ENCODE measurements around the gene KRTAP4-7. TPM values are rescaled to one million over a fixed set of nuclear protein-coding genes. Genes with fewer than 3 reads are reported as not detected.
"Not testable (repeated sequence)": the region's sequence is repeated elsewhere in the genome, so short reads cannot be mapped to it uniquely, and the experiment has no call there.

KRTAP4-7 gene
- total RNA-seq, 4 donors from 2014 or later = 7.9 to 50.0 (median 8.5) TPM; not detected in 1

DNA sequence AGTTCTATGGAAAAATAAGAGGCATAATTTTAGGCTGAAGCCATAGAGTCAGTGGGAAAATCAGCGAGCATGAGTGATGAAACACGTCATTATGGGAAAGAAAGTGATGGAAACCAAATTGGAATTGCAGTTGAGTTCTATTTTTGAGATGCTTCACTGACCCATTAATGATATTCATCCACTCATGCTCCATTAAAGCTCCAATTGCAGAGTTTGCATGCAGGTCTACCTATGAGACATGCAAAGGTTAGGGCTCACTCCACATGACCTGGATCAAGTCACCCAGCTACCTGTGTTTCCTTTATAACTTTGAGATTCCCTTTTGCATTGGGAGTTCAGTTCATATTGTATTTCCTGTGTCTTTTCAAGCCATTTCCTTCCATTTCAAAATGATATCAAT, 10.3 kb upstream of the KRTAP4-7 start:
- Histone ChIP-seq H3K36me3 (no peaks in the 10 kb centered on the region), H3K9me3 (no peaks in the 10 kb centered on the region), H3K27ac (no peak overlapping the region), H3K4me1 (no peaks in the 10 kb centered on the region), H3K4me3 (no peak overlapping the region), H3K27me3 (no peaks in the 10 kb centered on the region)
- DNase-seq (ENCODE audit: low spot score in 2 of 2) = no peak
- 92% methylated on average over 2 of the region's 2 CpGs for WGBS
- no peak for TF ChIP-seq POLR2AphosphoS5 (IDR thresholded peaks at IDR 0.05)
- TF ChIP-seq, protein P1, sequence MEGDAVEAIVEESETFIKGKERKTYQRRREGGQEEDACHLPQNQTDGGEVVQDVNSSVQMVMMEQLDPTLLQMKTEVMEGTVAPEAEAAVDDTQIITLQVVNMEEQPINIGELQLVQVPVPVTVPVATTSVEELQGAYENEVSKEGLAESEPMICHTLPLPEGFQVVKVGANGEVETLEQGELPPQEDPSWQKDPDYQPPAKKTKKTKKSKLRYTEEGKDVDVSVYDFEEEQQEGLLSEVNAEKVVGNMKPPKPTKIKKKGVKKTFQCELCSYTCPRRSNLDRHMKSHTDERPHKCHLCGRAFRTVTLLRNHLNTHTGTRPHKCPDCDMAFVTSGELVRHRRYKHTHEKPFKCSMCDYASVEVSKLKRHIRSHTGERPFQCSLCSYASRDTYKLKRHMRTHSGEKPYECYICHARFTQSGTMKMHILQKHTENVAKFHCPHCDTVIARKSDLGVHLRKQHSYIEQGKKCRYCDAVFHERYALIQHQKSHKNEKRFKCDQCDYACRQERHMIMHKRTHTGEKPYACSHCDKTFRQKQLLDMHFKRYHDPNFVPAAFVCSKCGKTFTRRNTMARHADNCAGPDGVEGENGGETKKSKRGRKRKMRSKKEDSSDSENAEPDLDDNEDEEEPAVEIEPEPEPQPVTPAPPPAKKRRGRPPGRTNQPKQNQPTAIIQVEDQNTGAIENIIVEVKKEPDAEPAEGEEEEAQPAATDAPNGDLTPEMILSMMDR (IDR thresholded peaks at IDR 0.05) = no peak
- no peak for TF ChIP-seq EP300 (IDR thresholded peaks at IDR 0.05)
- no peak for TF ChIP-seq POLR2A (IDR thresholded peaks at IDR 0.05)

DNA sequence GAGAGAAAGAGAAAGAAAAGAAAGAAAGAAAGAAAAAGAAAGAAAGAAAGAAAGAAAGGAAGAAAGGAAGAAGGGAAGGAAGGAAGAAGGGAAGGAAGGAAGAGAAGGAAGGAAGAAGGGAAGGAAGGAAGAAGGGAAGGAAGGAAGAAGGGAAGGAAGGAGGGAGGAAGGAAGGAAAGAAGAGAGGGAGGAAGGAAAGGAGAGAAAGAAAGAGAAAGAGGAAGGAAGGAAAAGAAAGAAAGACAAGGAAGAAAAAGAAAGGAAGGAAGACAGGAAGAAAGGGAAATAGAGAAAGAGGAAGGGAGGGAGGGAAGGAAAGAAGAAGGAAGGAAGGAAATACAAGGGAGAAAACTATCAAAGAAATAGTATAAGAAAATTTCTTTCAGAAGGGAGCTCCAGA, 7.2 kb upstream of the KRTAP4-7 start:
- Histone ChIP-seq H3K36me3 (no peaks in the 10 kb centered on the region), H3K27me3 (no peaks in the 10 kb centered on the region), H3K4me3 (no peak overlapping the region), H3K4me1 (no peaks in the 10 kb centered on the region), H3K27ac (no peak overlapping the region), H3K9me3 (no peaks in the 10 kb centered on the region)
- TF ChIP-seq, protein P1 (IDR thresholded peaks at IDR 0.05) = no peak
- no peak for TF ChIP-seq EP300 (IDR thresholded peaks at IDR 0.05)
- TF ChIP-seq POLR2A (IDR thresholded peaks at IDR 0.05) = no peak
- no peak for DNase-seq (ENCODE audit: low spot score in 2 of 2)

DNA sequence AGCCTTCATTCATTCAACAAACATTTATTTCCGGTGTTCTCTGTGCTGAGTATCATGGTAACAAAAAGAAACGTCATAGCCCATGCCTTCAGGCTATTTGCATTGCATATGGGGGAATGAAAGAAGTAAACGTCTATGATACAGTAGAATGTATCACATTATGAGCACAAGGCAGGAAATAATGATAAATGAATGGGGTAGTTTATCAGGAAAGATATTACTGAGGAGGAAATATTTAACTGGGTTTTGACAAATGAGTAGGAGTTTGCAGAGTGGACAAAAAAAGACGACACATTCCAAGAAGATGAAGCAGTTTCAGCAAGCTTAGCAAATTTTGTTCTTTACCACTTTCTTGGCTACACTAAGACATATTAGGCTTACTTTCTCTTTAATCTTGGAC, 1.3 kb upstream of the KRTAP4-7 start:
- no peak overlapping the region for H3K27ac ChIP-seq
- H3K27me3 ChIP-seq = no peaks in the 10 kb centered on the region
- no peaks in the 10 kb centered on the region for H3K4me1 ChIP-seq
- TF ChIP-seq EP300 (IDR thresholded peaks at IDR 0.05) = no peak
- TF ChIP-seq POLR2A (IDR thresholded peaks at IDR 0.05) = no peak
- TF ChIP-seq, protein P1 (IDR thresholded peaks at IDR 0.05) = no peak
- no peak for TF ChIP-seq POLR2AphosphoS5 (IDR thresholded peaks at IDR 0.05)
- DNase-seq (ENCODE audit: low spot score in 2 of 2) = no peak
- no peaks in the 10 kb centered on the region for H3K36me3 ChIP-seq
- no peaks in the 10 kb centered on the region for H3K9me3 ChIP-seq
- 48% methylated on average over 4 of the region's 4 CpGs for WGBS
- H3K4me3 ChIP-seq = no peak overlapping the region

DNA sequence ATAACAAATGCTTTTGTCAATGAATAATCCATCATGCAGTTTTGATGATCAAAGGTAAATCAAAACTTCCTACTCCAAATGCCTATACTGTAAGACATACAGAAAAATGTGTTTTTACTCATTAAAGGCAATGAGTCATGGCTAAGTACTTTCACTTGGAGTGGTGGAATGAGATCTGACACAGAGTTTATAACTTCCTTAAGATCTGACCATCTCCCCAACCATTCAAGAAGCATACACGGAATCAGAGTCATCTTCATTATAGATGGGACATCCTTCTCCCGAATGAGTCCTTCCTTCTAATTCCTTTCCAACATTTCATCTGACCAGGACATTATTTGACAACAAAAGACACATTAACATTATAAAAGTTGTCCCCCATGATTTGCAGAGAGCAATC, 523 bp upstream of the KRTAP4-7 start:
- DNase-seq (ENCODE audit: low spot score in 2 of 2); H3K4me3 ChIP-seq; H3K27ac ChIP-seq; H3K4me1 ChIP-seq; H3K36me3 ChIP-seq; H3K9me3 ChIP-seq; H3K27me3 ChIP-seq: not testable (repeated sequence)
- 50% methylated on average over 2 of the region's 2 CpGs for WGBS

DNA sequence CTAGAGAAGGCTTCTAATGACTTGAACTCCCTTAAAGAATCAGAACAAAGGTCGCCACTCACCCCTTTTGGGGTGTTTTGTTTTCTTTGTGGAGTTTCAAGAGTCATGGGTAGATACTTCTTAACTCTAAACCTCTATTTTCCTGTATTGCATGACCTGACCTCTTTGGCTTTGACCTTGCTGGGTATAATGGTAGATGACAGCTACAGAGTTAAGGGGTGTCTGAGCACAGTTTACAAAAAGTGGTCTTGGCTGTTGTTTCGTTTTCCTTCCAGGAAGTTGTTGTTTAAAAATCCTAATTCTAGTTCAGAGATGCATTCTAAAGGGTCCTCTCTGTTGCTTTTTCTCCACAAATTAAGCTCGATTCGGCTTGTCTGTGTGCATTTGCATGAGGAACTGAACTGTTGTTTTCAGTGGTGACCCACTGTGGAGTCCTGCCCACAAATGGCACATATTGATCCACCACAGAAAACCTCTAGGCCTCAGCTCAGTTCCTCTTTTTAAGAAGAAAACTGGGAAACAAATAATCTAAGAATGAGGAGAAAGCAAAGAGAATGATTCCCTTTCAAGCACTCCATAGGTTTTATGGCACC, 4.9 kb downstream of the KRTAP4-7 start:
- not testable (repeated sequence) for H3K27me3 ChIP-seq

DNA sequence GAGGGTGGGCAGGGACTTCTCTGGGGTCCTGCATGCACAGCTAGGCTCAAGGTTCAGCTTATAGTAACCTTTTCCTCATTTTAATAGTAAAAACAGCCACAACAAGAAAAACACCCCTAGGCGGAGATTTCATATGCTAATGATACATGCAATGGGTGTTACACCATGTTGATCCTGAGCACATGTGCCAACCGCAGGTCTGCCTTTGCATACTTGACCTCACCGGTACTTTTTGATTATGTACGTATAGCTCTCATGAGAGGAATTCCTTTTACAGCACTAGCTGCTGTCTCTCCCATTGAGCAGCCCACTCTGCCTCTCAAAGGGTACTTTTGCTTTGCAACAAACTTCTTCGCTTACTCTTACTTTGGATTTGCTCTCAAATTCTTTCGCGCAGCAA, 12.1 kb downstream of the KRTAP4-7 start:
- H3K36me3 ChIP-seq = no peaks in the 10 kb centered on the region
- TF ChIP-seq POLR2A (IDR thresholded peaks at IDR 0.05) (no peak), POLR2AphosphoS5 (IDR thresholded peaks at IDR 0.05) (no peak), EP300 (IDR thresholded peaks at IDR 0.05) (no peak)
- TF ChIP-seq, protein P1 (IDR thresholded peaks at IDR 0.05) = no peak
- no peak overlapping the region for H3K4me3 ChIP-seq
- WGBS = 66% methylated on average over 7 of the region's 7 CpGs
- no peak for DNase-seq (ENCODE audit: low spot score in 2 of 2)
- no peaks in the 10 kb centered on the region for H3K9me3 ChIP-seq
- H3K4me1 ChIP-seq = no peaks in the 10 kb centered on the region
- no peak overlapping the region for H3K27ac ChIP-seq
- peaks cover 6% of the 10 kb centered on the region for H3K27me3 ChIP-seq

More for the DNA sequence above, 4.9 kb downstream of the KRTAP4-7 start:
- not testable (repeated sequence) for DNase-seq (ENCODE audit: low spot score in 2 of 2); H3K4me3 ChIP-seq; H3K9me3 ChIP-seq; H3K4me1 ChIP-seq; H3K36me3 ChIP-seq; H3K27ac ChIP-seq
- WGBS = 65% methylated on average over 4 of the region's 4 CpGs

Measured in suprapubic skin (tissue), 4 donors.